ENCODE data around the gene KLHL21.

KLHL21 gene

DNA sequence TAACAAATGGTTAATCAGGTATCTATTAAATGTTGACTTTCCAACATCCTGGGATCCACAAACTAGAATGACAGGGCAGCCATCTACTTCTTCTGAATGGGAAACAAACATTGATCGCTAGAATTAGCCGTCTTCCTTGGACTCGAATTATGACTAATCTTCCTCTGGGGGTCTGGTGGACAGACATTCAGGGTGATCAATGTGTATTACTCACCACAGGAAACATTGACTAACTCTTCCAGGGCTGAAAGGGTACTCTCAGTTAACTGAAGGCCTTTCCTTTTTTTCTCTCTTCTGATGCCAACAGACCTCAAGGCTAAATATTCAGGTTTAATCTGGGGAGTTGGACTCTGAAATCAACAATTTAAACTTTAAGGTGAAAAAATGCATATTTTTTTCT is 57.8 kb downstream of the KLHL21 start:
- ATAC-seq (ENCODE audit: insufficient read depth, low read depth) (no peak), DNase-seq (no peak)
- H2AFZ ChIP-seq (ENCODE audit: low read depth, low read length), result no peak overlapping the region
- no peak overlapping the region for H3K27ac ChIP-seq (ENCODE audit: low read length)
- H3K9me3 ChIP-seq (ENCODE audit: insufficient read depth, low read length, severe bottlenecking), result no peaks in the 10 kb centered on the region
- TF ChIP-seq, protein P1, sequence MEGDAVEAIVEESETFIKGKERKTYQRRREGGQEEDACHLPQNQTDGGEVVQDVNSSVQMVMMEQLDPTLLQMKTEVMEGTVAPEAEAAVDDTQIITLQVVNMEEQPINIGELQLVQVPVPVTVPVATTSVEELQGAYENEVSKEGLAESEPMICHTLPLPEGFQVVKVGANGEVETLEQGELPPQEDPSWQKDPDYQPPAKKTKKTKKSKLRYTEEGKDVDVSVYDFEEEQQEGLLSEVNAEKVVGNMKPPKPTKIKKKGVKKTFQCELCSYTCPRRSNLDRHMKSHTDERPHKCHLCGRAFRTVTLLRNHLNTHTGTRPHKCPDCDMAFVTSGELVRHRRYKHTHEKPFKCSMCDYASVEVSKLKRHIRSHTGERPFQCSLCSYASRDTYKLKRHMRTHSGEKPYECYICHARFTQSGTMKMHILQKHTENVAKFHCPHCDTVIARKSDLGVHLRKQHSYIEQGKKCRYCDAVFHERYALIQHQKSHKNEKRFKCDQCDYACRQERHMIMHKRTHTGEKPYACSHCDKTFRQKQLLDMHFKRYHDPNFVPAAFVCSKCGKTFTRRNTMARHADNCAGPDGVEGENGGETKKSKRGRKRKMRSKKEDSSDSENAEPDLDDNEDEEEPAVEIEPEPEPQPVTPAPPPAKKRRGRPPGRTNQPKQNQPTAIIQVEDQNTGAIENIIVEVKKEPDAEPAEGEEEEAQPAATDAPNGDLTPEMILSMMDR (IDR thresholded peaks at IDR 0.05; ENCODE audit: borderline replicate concordance, extremely low read depth, low read length, poor library complexity, severe bottlenecking), result no peak
- no peak for TF ChIP-seq EZH2 (IDR thresholded peaks at IDR 0.05; ENCODE audit: borderline replicate concordance, low read depth, low read length, severe bottlenecking)
- no peak overlapping the region for H3K4me3 ChIP-seq (ENCODE audit: low read depth in 1 of 2, low read length in 2 of 2)
- no peak overlapping the region for H3K4me2 ChIP-seq (ENCODE audit: insufficient read depth, low read length)
- H3K4me1 ChIP-seq (ENCODE audit: insufficient read depth, low read length), result no peaks in the 10 kb centered on the region
- no peaks in the 10 kb centered on the region for H3K27me3 ChIP-seq (ENCODE audit: insufficient read depth, low read length, poor library complexity)
- peaks cover 88% of the 10 kb centered on the region for H3K36me3 ChIP-seq (ENCODE audit: insufficient read depth, low read length)
- peaks cover 7% of the 10 kb centered on the region; the same call in 1 of the 2 replicates for H3K79me2 ChIP-seq (ENCODE audit: insufficient read depth, low read length)
- no peak overlapping the region for H3K9ac ChIP-seq (ENCODE audit: low read depth, low read length)
- H4K20me1 ChIP-seq (ENCODE audit: insufficient read depth, low read length), result no peaks in the 10 kb centered on the region

All from DND-41 (cell line).